ENCODE data around the gene SYNDIG1.

Gene SYNDIG1

GRCh38 chr20:24694727-24695528 is 225.5 kb downstream of the SYNDIG1 start:
- no peaks in the 10 kb centered on the region for H3K79me1 ChIP-seq (ENCODE audit: low read length)
- H3K79me2 ChIP-seq (ENCODE audit: control insufficient read depth, insufficient read depth, low read length), result no peaks in the 10 kb centered on the region
- no peak overlapping the region for H3K4ac ChIP-seq (ENCODE audit: low read depth, low read length)
- H2BK15ac ChIP-seq (replicated peaks; ENCODE audit: low read depth), result no peak overlapping the region
- H3K36me3 ChIP-seq (ENCODE audit: control insufficient read depth, insufficient read depth, low read length), result no peaks in the 10 kb centered on the region
- no peaks in the 10 kb centered on the region for H3K4me1 ChIP-seq (ENCODE audit: control insufficient read depth, low read depth, low read length)
- H3K4me2 ChIP-seq (ENCODE audit: low read length), result no peak overlapping the region
- no peak overlapping the region for H3K18ac ChIP-seq (ENCODE audit: low read length)
- no peak overlapping the region for H3K4me3 ChIP-seq (ENCODE audit: low read length)
- H2BK5ac ChIP-seq (ENCODE audit: low read length), result no peak overlapping the region
- WGBS (ENCODE audit: extremely low coverage, insufficient coverage, low lambda C conversion rate), result no CpG with 5 or more reads among the region's 14 CpGs
- H2AK5ac ChIP-seq (ENCODE audit: low read length), result no peak overlapping the region
- no peak overlapping the region for H3K56ac ChIP-seq (ENCODE audit: low read length)
- no peak for DNase-seq
- no peak overlapping the region for H2BK120ac ChIP-seq (ENCODE audit: low read depth, low read length)
- H4K5ac ChIP-seq (ENCODE audit: low read length), result no peak overlapping the region
- no peak overlapping the region for H4K8ac ChIP-seq (ENCODE audit: low read depth, low read length)
- no peak overlapping the region for H3K9ac ChIP-seq (ENCODE audit: low read length)
- no peak overlapping the region for H3K23ac ChIP-seq (ENCODE audit: low read length)
- H3K27me3 ChIP-seq (ENCODE audit: insufficient read depth, low read length, poor library complexity), result no peaks in the 10 kb centered on the region
- H3K27ac ChIP-seq (ENCODE audit: low read depth, low read length), result no peak overlapping the region

GRCh38 chr20:24695529-24696225 is 226.2 kb downstream of the SYNDIG1 start:
- H4K8ac ChIP-seq (ENCODE audit: low read depth, low read length), result no peak overlapping the region
- H3K79me1 ChIP-seq (ENCODE audit: low read length), result no peaks in the 10 kb centered on the region
- H3K79me2 ChIP-seq (ENCODE audit: control insufficient read depth, insufficient read depth, low read length), result no peaks in the 10 kb centered on the region
- no peak overlapping the region for H3K4me2 ChIP-seq (ENCODE audit: low read length)
- H4K5ac ChIP-seq (ENCODE audit: low read length), result no peak overlapping the region
- H2AK5ac ChIP-seq (ENCODE audit: low read length), result no peak overlapping the region
- H3K4me3 ChIP-seq (ENCODE audit: low read length), result no peak overlapping the region
- no peak overlapping the region for H3K18ac ChIP-seq (ENCODE audit: low read length)
- H3K36me3 ChIP-seq (ENCODE audit: control insufficient read depth, insufficient read depth, low read length), result no peaks in the 10 kb centered on the region
- no peak overlapping the region for H3K23ac ChIP-seq (ENCODE audit: low read length)
- no peak overlapping the region for H2BK5ac ChIP-seq (ENCODE audit: low read length)
- no peaks in the 10 kb centered on the region for H3K4me1 ChIP-seq (ENCODE audit: control insufficient read depth, low read depth, low read length)
- no peak overlapping the region for H3K56ac ChIP-seq (ENCODE audit: low read length)
- H3K27me3 ChIP-seq (ENCODE audit: insufficient read depth, low read length, poor library complexity), result no peaks in the 10 kb centered on the region
- H2BK15ac ChIP-seq (replicated peaks; ENCODE audit: low read depth), result no peak overlapping the region
- no peak overlapping the region for H3K27ac ChIP-seq (ENCODE audit: low read depth, low read length)
- H2BK120ac ChIP-seq (ENCODE audit: low read depth, low read length), result no peak overlapping the region
- WGBS (ENCODE audit: extremely low coverage, insufficient coverage, low lambda C conversion rate), result no CpG with 5 or more reads among the region's 2 CpGs
- H3K9ac ChIP-seq (ENCODE audit: low read length), result no peak overlapping the region
- no peak for DNase-seq
- no peak overlapping the region for H3K4ac ChIP-seq (ENCODE audit: low read depth, low read length)

GRCh38 chr20:24696396-24696795 is 227.0 kb downstream of the SYNDIG1 start:
- Histone ChIP-seq H3K4me3 (ENCODE audit: low read length) (no peak overlapping the region), H3K27me3 (ENCODE audit: insufficient read depth, low read length, poor library complexity) (no peaks in the 10 kb centered on the region), H4K5ac (ENCODE audit: low read length) (no peak overlapping the region), H3K4me1 (ENCODE audit: control insufficient read depth, low read depth, low read length) (no peaks in the 10 kb centered on the region), H3K4ac (ENCODE audit: low read depth, low read length) (no peak overlapping the region), H3K9ac (ENCODE audit: low read length) (no peak overlapping the region), H3K27ac (ENCODE audit: low read depth, low read length) (no peak overlapping the region), H3K23ac (ENCODE audit: low read length) (no peak overlapping the region), H2AK5ac (ENCODE audit: low read length) (no peak overlapping the region), H3K18ac (ENCODE audit: low read length) (no peak overlapping the region), H3K79me2 (ENCODE audit: control insufficient read depth, insufficient read depth, low read length) (no peaks in the 10 kb centered on the region), H2BK120ac (ENCODE audit: low read depth, low read length) (no peak overlapping the region), H3K56ac (ENCODE audit: low read length) (no peak overlapping the region), H2BK5ac (ENCODE audit: low read length) (no peak overlapping the region), H4K8ac (ENCODE audit: low read depth, low read length) (no peak overlapping the region), H2BK15ac (replicated peaks; ENCODE audit: low read depth) (no peak overlapping the region), H3K4me2 (ENCODE audit: low read length) (no peak overlapping the region), H3K36me3 (ENCODE audit: control insufficient read depth, insufficient read depth, low read length) (no peaks in the 10 kb centered on the region), H3K79me1 (ENCODE audit: low read length) (no peaks in the 10 kb centered on the region)
- DNase-seq, result no peak
- WGBS (ENCODE audit: extremely low coverage, insufficient coverage, low lambda C conversion rate), result no CpG with 5 or more reads among the region's 8 CpGs

GRCh38 chr20:24697411-24697810 is 228.0 kb downstream of the SYNDIG1 start:
- no peak overlapping the region for H3K4ac ChIP-seq (ENCODE audit: low read depth, low read length)
- H3K4me1 ChIP-seq (ENCODE audit: control insufficient read depth, low read depth, low read length), result no peaks in the 10 kb centered on the region
- no peak overlapping the region for H2BK5ac ChIP-seq (ENCODE audit: low read length)
- H3K9ac ChIP-seq (ENCODE audit: low read length), result no peak overlapping the region
- no peak overlapping the region for H3K23ac ChIP-seq (ENCODE audit: low read length)
- H3K56ac ChIP-seq (ENCODE audit: low read length), result no peak overlapping the region
- H3K79me1 ChIP-seq (ENCODE audit: low read length), result no peaks in the 10 kb centered on the region
- DNase-seq, result no peak
- no peaks in the 10 kb centered on the region for H3K79me2 ChIP-seq (ENCODE audit: control insufficient read depth, insufficient read depth, low read length)
- no peak overlapping the region for H3K18ac ChIP-seq (ENCODE audit: low read length)
- H3K27me3 ChIP-seq (ENCODE audit: insufficient read depth, low read length, poor library complexity), result no peaks in the 10 kb centered on the region
- WGBS (ENCODE audit: extremely low coverage, insufficient coverage, low lambda C conversion rate), result no CpG with 5 or more reads among the region's 6 CpGs
- no peaks in the 10 kb centered on the region for H3K36me3 ChIP-seq (ENCODE audit: control insufficient read depth, insufficient read depth, low read length)
- H2AK5ac ChIP-seq (ENCODE audit: low read length), result no peak overlapping the region
- no peak overlapping the region for H4K8ac ChIP-seq (ENCODE audit: low read depth, low read length)
- H3K27ac ChIP-seq (ENCODE audit: low read depth, low read length), result no peak overlapping the region
- no peak overlapping the region for H3K4me3 ChIP-seq (ENCODE audit: low read length)
- no peak overlapping the region for H2BK120ac ChIP-seq (ENCODE audit: low read depth, low read length)
- no peak overlapping the region for H3K4me2 ChIP-seq (ENCODE audit: low read length)
- no peak overlapping the region for H4K5ac ChIP-seq (ENCODE audit: low read length)
- H2BK15ac ChIP-seq (replicated peaks; ENCODE audit: low read depth), result no peak overlapping the region

GRCh38 chr20:24698189-24698588 is 228.8 kb downstream of the SYNDIG1 start:
- Histone ChIP-seq H3K4me1 (ENCODE audit: control insufficient read depth, low read depth, low read length) (no peaks in the 10 kb centered on the region), H3K9ac (ENCODE audit: low read length) (no peak overlapping the region), H3K79me2 (ENCODE audit: control insufficient read depth, insufficient read depth, low read length) (no peaks in the 10 kb centered on the region), H2BK120ac (ENCODE audit: low read depth, low read length) (no peak overlapping the region), H3K23ac (ENCODE audit: low read length) (no peak overlapping the region), H3K4me3 (ENCODE audit: low read length) (no peak overlapping the region), H3K27ac (ENCODE audit: low read depth, low read length) (no peak overlapping the region), H3K18ac (ENCODE audit: low read length) (no peak overlapping the region), H3K79me1 (ENCODE audit: low read length) (no peaks in the 10 kb centered on the region), H4K5ac (ENCODE audit: low read length) (no peak overlapping the region), H3K27me3 (ENCODE audit: insufficient read depth, low read length, poor library complexity) (no peaks in the 10 kb centered on the region), H3K4me2 (ENCODE audit: low read length) (no peak overlapping the region), H2AK5ac (ENCODE audit: low read length) (no peak overlapping the region), H3K4ac (ENCODE audit: low read depth, low read length) (no peak overlapping the region), H3K56ac (ENCODE audit: low read length) (no peak overlapping the region), H2BK15ac (replicated peaks; ENCODE audit: low read depth) (no peak overlapping the region), H4K8ac (ENCODE audit: low read depth, low read length) (no peak overlapping the region), H3K36me3 (ENCODE audit: control insufficient read depth, insufficient read depth, low read length) (no peaks in the 10 kb centered on the region), H2BK5ac (ENCODE audit: low read length) (no peak overlapping the region)
- WGBS (ENCODE audit: extremely low coverage, insufficient coverage, low lambda C conversion rate), result no CpG with 5 or more reads among the region's 6 CpGs
- DNase-seq, result no peak

All from mesendoderm (in vitro differentiated cells).